Astrocyte of the spinal cord (primary cell): ENCODE results near the gene OOSP2.
"Not testable (repeated sequence)": the region's sequence is repeated elsewhere in the genome, so short reads cannot be mapped to it uniquely, and the experiment has no call there.

Experiments used
- DNase-seq: peaks from one replicate; pipeline ENCODE4 v3.0.0; 2011; ENCODE audit warnings: low read depth, low spot score
- H3K4me3 ChIP-seq: 2 replicates; pipeline ENCODE4 v1.5.1; 2011; ENCODE audit warnings: low read depth, mild to moderate bottlenecking, low read length, moderate library complexity
- in situ Hi-C: cut with HindIII; loops from 2 replicates; pipeline ENCODE4 v1.10.0; 2017; ENCODE audit warnings: low sequenced_read_pairs
- TF ChIP-seq, protein P1 (sequence below): IDR thresholded peaks from 2 replicates; pipeline ENCODE4 v1.5.1; 2012; ENCODE audit warnings: low read depth, mild to moderate bottlenecking, low read length, inconsistent platforms

Gene OOSP2

DNA sequence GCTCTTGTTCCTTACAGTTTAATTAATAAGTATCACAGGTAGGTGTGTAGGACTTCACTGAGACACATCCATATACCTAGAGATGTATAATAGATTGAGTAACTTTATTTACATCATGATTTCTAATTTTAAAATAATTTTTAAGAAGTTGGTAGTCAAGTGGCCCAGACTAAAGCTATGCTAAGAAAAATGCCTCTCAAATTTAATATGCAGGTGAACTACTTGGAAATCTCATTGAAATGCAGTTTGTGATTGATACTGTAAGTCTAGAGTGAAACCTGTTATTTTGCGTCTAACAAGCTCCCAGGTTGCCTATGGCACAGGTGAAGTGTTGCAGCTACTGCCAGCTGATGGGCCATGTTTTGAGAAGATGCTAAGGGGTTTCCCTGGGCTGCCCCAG is 23.3 kb upstream of the OOSP2 start, which contains the start of gene OOSP4B:
Gene OOSP4B (plus strand): TSS at position 301 of the 400 bp plus-strand sequence.
- TF ChIP-seq, protein P1, sequence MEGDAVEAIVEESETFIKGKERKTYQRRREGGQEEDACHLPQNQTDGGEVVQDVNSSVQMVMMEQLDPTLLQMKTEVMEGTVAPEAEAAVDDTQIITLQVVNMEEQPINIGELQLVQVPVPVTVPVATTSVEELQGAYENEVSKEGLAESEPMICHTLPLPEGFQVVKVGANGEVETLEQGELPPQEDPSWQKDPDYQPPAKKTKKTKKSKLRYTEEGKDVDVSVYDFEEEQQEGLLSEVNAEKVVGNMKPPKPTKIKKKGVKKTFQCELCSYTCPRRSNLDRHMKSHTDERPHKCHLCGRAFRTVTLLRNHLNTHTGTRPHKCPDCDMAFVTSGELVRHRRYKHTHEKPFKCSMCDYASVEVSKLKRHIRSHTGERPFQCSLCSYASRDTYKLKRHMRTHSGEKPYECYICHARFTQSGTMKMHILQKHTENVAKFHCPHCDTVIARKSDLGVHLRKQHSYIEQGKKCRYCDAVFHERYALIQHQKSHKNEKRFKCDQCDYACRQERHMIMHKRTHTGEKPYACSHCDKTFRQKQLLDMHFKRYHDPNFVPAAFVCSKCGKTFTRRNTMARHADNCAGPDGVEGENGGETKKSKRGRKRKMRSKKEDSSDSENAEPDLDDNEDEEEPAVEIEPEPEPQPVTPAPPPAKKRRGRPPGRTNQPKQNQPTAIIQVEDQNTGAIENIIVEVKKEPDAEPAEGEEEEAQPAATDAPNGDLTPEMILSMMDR: no peak
- in situ Hi-C loops: no loop called here
- no peak for DNase-seq
- no peak within 1 kb of the TSS for H3K4me3 ChIP-seq

DNA sequence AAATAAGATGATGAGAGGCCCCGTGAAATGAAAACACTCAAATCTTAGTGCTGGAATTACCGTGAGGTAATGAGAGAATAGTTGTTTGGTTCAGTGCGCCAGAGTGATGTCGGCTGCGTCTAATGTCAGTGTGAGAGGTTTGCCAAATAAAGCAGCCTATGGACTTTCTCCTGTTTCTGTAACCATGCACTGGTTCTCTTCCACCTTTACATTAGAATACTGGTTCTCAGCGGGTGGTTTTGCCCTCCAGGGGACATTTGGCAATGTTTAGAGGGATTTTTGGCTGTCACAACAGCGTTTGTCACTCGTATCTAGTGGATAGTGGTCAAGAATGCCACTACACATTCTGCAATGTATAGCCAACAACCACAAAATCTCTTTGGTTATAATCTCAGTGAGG is 22.2 kb upstream of the OOSP2 start:
- TF ChIP-seq, protein P1: no peak

DNA sequence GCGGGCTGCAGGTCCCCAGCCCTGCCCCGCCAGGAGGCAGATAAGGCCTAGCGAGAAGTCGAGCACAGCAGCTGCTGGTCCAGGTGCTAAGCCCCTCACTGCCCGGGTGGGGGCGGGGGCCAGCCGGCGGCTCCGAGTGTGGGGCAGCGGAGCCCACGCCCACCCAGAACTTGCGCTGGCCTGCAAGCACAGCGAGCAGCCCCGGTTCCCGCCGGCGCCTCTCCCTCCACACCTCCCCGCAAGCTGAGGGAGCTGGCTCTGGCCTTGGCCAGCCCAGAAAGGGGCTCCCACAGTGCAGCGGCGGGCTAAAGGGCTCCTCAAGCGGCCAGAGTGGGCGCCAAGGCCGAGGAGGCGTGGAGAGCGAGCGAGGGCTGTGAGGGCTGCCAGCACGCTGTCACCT is 19.8 kb upstream of the OOSP2 start:
- in situ Hi-C loops, H3K4me3 ChIP-seq, DNase-seq: not testable (repeated sequence)

More for the DNA sequence above, 22.2 kb upstream of the OOSP2 start:
- H3K4me3 ChIP-seq: no peak overlapping the region
- DNase-seq: no peak
- in situ Hi-C loops: no loop called here

DNA sequence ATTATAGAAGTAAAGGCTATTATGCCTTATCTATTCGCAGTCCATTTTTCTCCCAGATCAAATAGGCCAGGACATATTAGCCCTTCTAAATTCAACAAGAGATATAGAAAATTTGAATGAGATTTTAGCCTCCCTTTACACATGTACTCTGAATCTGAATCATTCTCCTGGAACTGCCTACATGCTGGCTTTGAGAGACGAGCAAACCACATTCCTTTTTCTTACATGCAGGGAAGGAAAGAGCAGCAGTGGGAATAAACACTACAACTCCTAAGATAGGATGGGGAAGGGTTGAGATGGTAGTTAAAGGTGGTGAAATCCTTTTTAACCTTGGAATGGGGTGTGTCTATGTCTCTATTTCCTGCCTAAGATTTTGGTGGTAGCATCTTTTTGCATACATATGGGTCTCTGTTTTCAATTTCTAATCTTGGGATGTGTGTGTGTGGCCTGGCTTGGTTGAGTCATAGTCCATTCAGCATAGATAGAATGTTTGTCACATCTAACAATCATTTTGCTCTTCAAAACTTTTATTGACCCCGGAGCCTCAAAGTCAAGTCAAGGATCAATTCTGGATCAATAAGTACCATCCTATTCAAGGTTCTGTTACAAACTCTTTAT is 11.1 kb upstream of the OOSP2 start:
- TF ChIP-seq, protein P1: no peak
- H3K4me3 ChIP-seq: no peak overlapping the region
- in situ Hi-C loops: no loop called here
- no peak for DNase-seq

DNA sequence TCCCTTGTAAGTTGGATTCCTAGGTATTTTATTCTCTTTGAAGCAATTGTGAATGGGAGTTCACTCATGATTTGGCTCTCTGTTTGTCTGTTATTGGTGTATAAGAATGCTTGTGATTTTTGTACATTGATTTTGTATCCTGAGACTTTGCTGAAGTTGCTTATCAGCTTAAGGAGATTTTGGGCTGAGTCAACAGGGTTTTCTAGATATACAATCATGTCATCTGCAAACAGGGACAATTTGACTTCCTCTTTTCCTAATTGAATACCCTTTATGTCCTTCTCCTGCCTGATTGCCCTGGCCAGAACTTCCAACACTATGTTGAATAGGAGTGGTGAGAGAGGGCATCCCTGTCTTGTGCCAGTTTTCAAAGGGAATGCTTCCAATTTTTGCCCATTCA is 10.2 kb downstream of the OOSP2 start:
- H3K4me3 ChIP-seq, DNase-seq, in situ Hi-C loops: not testable (repeated sequence)

DNA sequence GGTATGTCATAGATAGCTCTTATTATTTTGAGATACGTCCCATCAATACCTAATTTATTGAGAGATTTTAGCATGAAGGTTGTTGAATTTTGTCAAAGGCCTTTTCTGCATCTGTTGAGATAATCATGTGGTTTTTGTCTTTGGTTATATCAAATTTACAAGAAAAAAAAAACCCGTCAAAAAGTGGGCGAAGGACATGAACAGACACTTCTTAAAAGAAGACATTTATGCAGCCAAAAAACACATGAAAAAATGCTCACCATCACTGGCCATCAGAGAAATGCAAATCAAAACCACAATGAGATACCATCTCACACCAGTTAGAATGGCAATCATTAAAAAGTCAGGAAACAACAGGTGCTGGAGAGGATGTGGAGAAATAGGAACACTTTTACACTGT is 10.6 kb downstream of the OOSP2 start:
- H3K4me3 ChIP-seq, in situ Hi-C loops, DNase-seq: not testable (repeated sequence)

DNA sequence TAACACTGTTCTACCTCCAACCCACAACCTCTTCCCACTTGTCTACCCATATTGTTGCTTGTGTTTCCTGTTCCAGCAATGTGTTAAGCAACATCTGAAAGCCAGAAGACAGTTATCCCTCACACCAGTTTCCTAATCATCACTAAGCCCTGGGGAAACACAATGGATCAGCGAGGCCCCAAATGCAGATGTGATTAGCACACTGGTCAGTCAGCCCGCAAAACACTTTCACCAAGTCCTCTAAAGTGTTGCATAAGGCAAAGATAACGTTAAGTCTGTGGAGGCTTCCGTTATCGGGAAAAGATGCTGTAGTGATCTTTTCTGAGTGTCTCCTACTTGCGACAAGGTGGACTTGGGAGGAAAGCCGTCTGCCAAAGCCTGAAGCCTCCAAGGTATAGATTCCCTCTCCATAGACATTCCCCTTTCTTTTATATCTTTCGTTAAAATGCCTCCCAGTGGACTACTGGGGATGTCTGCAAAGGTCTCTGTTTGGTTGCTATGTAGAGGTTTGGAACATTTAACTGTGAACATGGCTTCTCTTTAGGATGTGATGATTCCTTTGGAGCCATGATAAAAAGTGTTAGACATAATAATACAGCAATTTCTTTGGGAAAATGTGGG is 16.2 kb downstream of the OOSP2 start, which contains the start of gene MS4A3:
Gene MS4A3 (plus strand): TSS at position 317 of the 621 bp plus-strand sequence. CDS start 4,496 bp downstream, outside the sequence.
- no peak within 1 kb of the TSS for H3K4me3 ChIP-seq
- DNase-seq: no peak
- TF ChIP-seq, protein P1: no peak
- in situ Hi-C loops: no loop called here

DNA sequence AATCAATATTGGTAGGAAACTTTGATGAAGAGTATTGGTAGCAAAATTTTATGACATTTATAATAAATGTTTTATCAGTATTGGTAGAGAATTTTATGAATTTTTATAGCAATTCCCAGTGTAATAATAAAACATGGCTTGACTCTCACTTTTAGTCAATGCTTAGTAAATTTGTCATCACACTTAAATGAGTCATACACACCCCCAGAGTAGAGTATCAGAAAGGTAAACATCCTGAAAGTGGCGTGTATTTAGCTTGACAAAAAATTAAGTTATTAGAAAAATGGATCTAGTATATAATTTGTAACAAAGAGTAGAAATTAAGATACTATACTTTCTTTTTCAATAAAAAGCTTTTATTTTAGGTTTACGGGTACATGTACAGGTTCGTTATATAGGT is 18.8 kb downstream of the OOSP2 start:
- in situ Hi-C loops: no loop called here
- no peak for DNase-seq

More for the DNA sequence above, 18.8 kb downstream of the OOSP2 start:
- TF ChIP-seq, protein P1: no peak
- no peak overlapping the region for H3K4me3 ChIP-seq
